DND-41 (cell line): ENCODE data around the gene GALNT18.

ENCODE experiments used
- CTCF ChIP-seq: IDR thresholded peaks from 2 replicates; pipeline ENCODE4 v1.5.1; 2012; ENCODE audit warnings: borderline replicate concordance, low read length, moderate library complexity, mild to moderate bottlenecking; ENCODE audit not compliant: poor library complexity, severe bottlenecking; ENCODE audit errors: extremely low read depth
- EZH2 ChIP-seq: IDR thresholded peaks from 3 replicates; pipeline ENCODE4 v1.6.1; 2012; ENCODE audit warnings: borderline replicate concordance, low read depth, mild to moderate bottlenecking, moderate library complexity, low read length, inconsistent platforms; ENCODE audit not compliant: severe bottlenecking

- TF ChIP-seq CTCF (no peak), EZH2 (no peak)
These were observed 66.6 kb downstream of the GALNT18 start for GRCh38 chr11:11555208-11555607.
